Kidney (tissue), 14 donors: ENCODE results near the gene SORCS2. TPM values are rescaled to one million over a fixed set of nuclear protein-coding genes. Genes with fewer than 3 reads are reported as not detected.

Experiments used
- DNase-seq, 5 donors: peaks; one replicate each; pipeline ENCODE4 v3.0.0-alpha.2; 2013 to 2020
- FAIRE-seq: peaks from 2 replicates; lab custom pipeline; 2012; peaks lifted over from hg19 to GRCh38; lab: Jason Lieb, UNC
- H3K27ac ChIP-seq, 2 donors: one replicate each; pipeline ENCODE4 v1.7.0; 2013; ENCODE audit warnings: low read depth in 2 of 2, low read length in 2 of 2, inconsistent platforms in 1 of 2
- H3K27me3 ChIP-seq: one replicate; pipeline ENCODE4 v1.7.1; 2013; ENCODE audit warnings: low read length, inconsistent platforms; ENCODE audit not compliant: control insufficient read depth, insufficient read depth
- H3K36me3 ChIP-seq, 3 donors: one replicate each; pipeline versions ENCODE4 v1.7.0 to v1.7.1; 2013; ENCODE audit warnings: low read length in 3 of 3, control low read depth in 1 of 3, inconsistent platforms in 1 of 3; ENCODE audit not compliant: insufficient read depth in 3 of 3, control insufficient read depth in 2 of 3
- H3K4me1 ChIP-seq, 3 donors: one replicate each; pipeline versions ENCODE4 v1.7.0 to v1.7.1; 2013; ENCODE audit warnings: low read length in 3 of 3, inconsistent platforms in 1 of 3, low read depth in 1 of 3; ENCODE audit not compliant: control insufficient read depth in 2 of 3, insufficient read depth in 2 of 3
- H3K4me3 ChIP-seq, 3 donors: one replicate each; pipeline versions ENCODE4 v1.7.0 to v1.8.1; 2013; ENCODE audit warnings: low read length in 3 of 3, control low read depth in 1 of 3, inconsistent platforms in 1 of 3
- H3K9ac ChIP-seq, 3 donors: one replicate each; pipeline versions ENCODE4 v1.7.0 to v1.7.1; 2013; ENCODE audit warnings: low read length in 3 of 3, control low read depth in 1 of 3, inconsistent platforms in 1 of 3
- H3K9me3 ChIP-seq, 3 donors: one replicate each; pipeline versions ENCODE4 v1.7.0 to v1.7.1; 2013; ENCODE audit warnings: low read length in 3 of 3, control low read depth in 1 of 3, inconsistent platforms in 1 of 3; ENCODE audit not compliant: control insufficient read depth in 2 of 3, insufficient read depth in 1 of 3
- CTCF ChIP-seq: IDR thresholded peaks from 3 replicates; pipeline ENCODE4 v1.5.1; 2012; ENCODE audit warnings: mild to moderate bottlenecking, moderate library complexity, borderline replicate concordance; ENCODE audit not compliant: insufficient read depth; ENCODE audit errors: extremely low read depth
- intact Hi-C: fragments of 100-400 bp; cut with DNase I; formaldehyde crosslinking; loops from one replicate; pipeline ENCODE4 v1.11.1; 2022
- polyA plus RNA-seq: library from polyadenylated mRNA; stranded (reverse); fragments of 350-450 nt; fragmentation: Illumina TruSeq; extraction: RNeasy Lipid Tissue Mini Kit (QIAGEN cat#74804); gene quantifications from one replicate; pipeline ENCODE4 v1.2.3, GENCODE V29; 2014; ENCODE audit warnings: low read depth, low replicate concordance; ENCODE audit not compliant: insufficient read depth
- total RNA-seq: library from RNA; stranded (reverse); fragmentation: NEBNext Ultra II Directional; extraction: Animal tissue kit (Norgen Biotek cat#: 25700); gene quantifications from one replicate; pipeline ENCODE4 v1.2.1, GENCODE V29; 2021
- donor health status: control.
- donor health status: control.
- donor health status: control.
- donor health status: control.
- donor health status: control.
- donor health status: DM: yes; HTN: yes; CAD: no.
- donor health status: Normal renal cell carcinoma (clear cell type).

The SORCS2 gene
- total and polyA plus RNA-seq, 2 donors from 2014 or later = 6.1 to 9.1 TPM

- H3K27ac ChIP-seq = no peak overlapping the region
- no peak overlapping the region for H3K9ac ChIP-seq
- peak in 1 of 5 donors; percentile 24 for DNase-seq
- no peaks in the 10 kb centered on the region for H3K27me3 ChIP-seq
- no peaks in the 10 kb centered on the region for H3K4me1 ChIP-seq
- H3K4me3 ChIP-seq = no peak overlapping the region
- no peak for FAIRE-seq
- no peaks in the 10 kb centered on the region for H3K36me3 ChIP-seq
- H3K9me3 ChIP-seq = no peaks in the 10 kb centered on the region
- no peak for TF ChIP-seq CTCF
- intact Hi-C loops = no loop called here
Measured at GRCh38 chr4:7280926-7281690, 88.8 kb downstream of the SORCS2 start.

- DNase-seq = no peak
- no peak overlapping the region for H3K4me3 ChIP-seq
- no peaks in the 10 kb centered on the region for H3K4me1 ChIP-seq
- FAIRE-seq = no peak
- TF ChIP-seq CTCF = no peak
- no peaks in the 10 kb centered on the region for H3K27me3 ChIP-seq
- intact Hi-C loops = no loop called here
- H3K9me3 ChIP-seq = no peaks in the 10 kb centered on the region
- H3K9ac ChIP-seq = no peak overlapping the region
- no peaks in the 10 kb centered on the region for H3K36me3 ChIP-seq
- H3K27ac ChIP-seq = no peak overlapping the region
Measured at GRCh38 chr4:7281691-7282665, 89.6 kb downstream of the SORCS2 start.

GRCh38 chr4:7282786-7283440 lies 90.6 kb downstream of the SORCS2 start:
- Histone ChIP-seq H3K27me3 (no peaks in the 10 kb centered on the region), H3K9me3 (no peaks in the 10 kb centered on the region), H3K36me3 (no peaks in the 10 kb centered on the region), H3K4me3 (no peak overlapping the region), H3K4me1 (no peaks in the 10 kb centered on the region), H3K27ac (no peak overlapping the region), H3K9ac (no peak overlapping the region)
- intact Hi-C loops = no loop called here
- FAIRE-seq (no peak), DNase-seq (no peak)
- no peak for TF ChIP-seq CTCF
